NCI-H345 (cell line): ENCODE results near the gene HECW1.
"Not testable (repeated sequence)": the region's sequence is repeated elsewhere in the genome, so short reads cannot be mapped to it uniquely, and the experiment has no call there.

ENCODE experiments used
- DNase-seq: peaks from one replicate; lab custom pipeline; 2025; lab: John Stamatoyannopoulos, UW

The HECW1 gene

GRCh38 chr7:43542716-43543115 lies 430.3 kb downstream of the HECW1 start:
- no peak for DNase-seq

- no peak for DNase-seq
These were observed 433.8 kb downstream of the HECW1 start for GRCh38 chr7:43546231-43546630.

- no peak for DNase-seq
These were observed 438.0 kb downstream of the HECW1 start for GRCh38 chr7:43550427-43550826.

- DNase-seq: no peak
These were observed 439.7 kb downstream of the HECW1 start for GRCh38 chr7:43552122-43552521.

- DNase-seq: no peak
These were observed 441.6 kb downstream of the HECW1 start for GRCh38 chr7:43553999-43554398.

- no peak for DNase-seq
These were observed 442.0 kb downstream of the HECW1 start for GRCh38 chr7:43554423-43554822.

GRCh38 chr7:43557831-43558495 lies 445.5 kb downstream of the HECW1 start:
- DNase-seq: no peak

- DNase-seq: no peak
These were observed 446.9 kb downstream of the HECW1 start for GRCh38 chr7:43559171-43559945.

GRCh38 chr7:43559946-43560335 lies 447.5 kb downstream of the HECW1 start:
- DNase-seq: no peak

- DNase-seq: no peak
These were observed 448.4 kb downstream of the HECW1 start for GRCh38 chr7:43560742-43561330.

GRCh38 chr7:43562383-43562782 lies 449.9 kb downstream of the HECW1 start:
- DNase-seq: no peak

GRCh38 chr7:43565786-43566185 lies 453.3 kb downstream of the HECW1 start:
- DNase-seq: no peak

GRCh38 chr7:43568529-43568928 lies 456.1 kb downstream of the HECW1 start:
- DNase-seq: peak; percentile 23

- no peak for DNase-seq
These were observed 457.0 kb downstream of the HECW1 start for GRCh38 chr7:43569424-43569823.

GRCh38 chr7:43570688-43571365 lies 458.4 kb downstream of the HECW1 start:
- no peak for DNase-seq

GRCh38 chr7:43572516-43573049 lies 460.1 kb downstream of the HECW1 start:
- DNase-seq: no peak

GRCh38 chr7:43573832-43574231 lies 461.4 kb downstream of the HECW1 start:
- not testable (repeated sequence) for DNase-seq

GRCh38 chr7:43575506-43575905 lies 463.1 kb downstream of the HECW1 start:
- DNase-seq: no peak

- no peak for DNase-seq
These were observed 463.8 kb downstream of the HECW1 start for GRCh38 chr7:43576241-43576640.

GRCh38 chr7:43577485-43577951 lies 465.1 kb downstream of the HECW1 start:
- no peak for DNase-seq

GRCh38 chr7:43582503-43583423 lies 470.3 kb downstream of the HECW1 start, which contains the start of gene STK17A:
STK17A (plus strand) TSS chr7:43583108; CDS start chr7:43583244, 136 bp downstream.
- peak; percentile 94 for DNase-seq
